HG03139 (cell line): ENCODE results near the gene TMSB10.
"Not testable (repeated sequence)": the region's sequence is repeated elsewhere in the genome, so short reads cannot be mapped to it uniquely, and the experiment has no call there.

ENCODE experiments used
- ATAC-seq: cut with Tn5 transposase; IDR thresholded peaks from one replicate; pipeline ENCODE4 v1.9.1; 2021; ENCODE audit not compliant: unreplicated experiment

The TMSB10 gene

GRCh38 chr2:84905181-84906107 is at the start of gene TMSB10:
Gene TMSB10, plus strand, starts transcription at chr2:84905656.
- ATAC-seq: peak; percentile 54

- no peak for ATAC-seq
These were observed 49.7 kb upstream of the TMSB10 start for GRCh38 chr2:84855731-84856130.

GRCh38 chr2:84856787-84857186 is 48.7 kb upstream of the TMSB10 start:
- ATAC-seq: peak; percentile 66

GRCh38 chr2:84857566-84857965 is 47.9 kb upstream of the TMSB10 start:
- ATAC-seq: no peak

GRCh38 chr2:84858123-84858522 is 47.3 kb upstream of the TMSB10 start:
- ATAC-seq: no peak

- no peak for ATAC-seq
These were observed 46.5 kb upstream of the TMSB10 start for GRCh38 chr2:84858937-84859336.

GRCh38 chr2:84861539-84861938 is 43.9 kb upstream of the TMSB10 start:
- no peak for ATAC-seq

- no peak for ATAC-seq
These were observed 43.5 kb upstream of the TMSB10 start for GRCh38 chr2:84862006-84862405.

GRCh38 chr2:84865181-84865783 is 40.2 kb upstream of the TMSB10 start:
- ATAC-seq: no peak

- ATAC-seq: no peak
These were observed 39.3 kb upstream of the TMSB10 start for GRCh38 chr2:84866122-84866521.

- not testable (repeated sequence) for ATAC-seq
These were observed 37.1 kb upstream of the TMSB10 start for GRCh38 chr2:84868327-84868726.

- no peak for ATAC-seq
These were observed 35.1 kb upstream of the TMSB10 start for GRCh38 chr2:84870306-84870705.

GRCh38 chr2:84872691-84873090 is 32.8 kb upstream of the TMSB10 start:
- not testable (repeated sequence) for ATAC-seq

- ATAC-seq: no peak
These were observed 32.1 kb upstream of the TMSB10 start for GRCh38 chr2:84873350-84873749.

GRCh38 chr2:84874381-84875212 is 30.9 kb upstream of the TMSB10 start:
- ATAC-seq: no peak

GRCh38 chr2:84875213-84875560 is 30.3 kb upstream of the TMSB10 start:
- ATAC-seq: no peak

GRCh38 chr2:84875619-84876018 is 29.8 kb upstream of the TMSB10 start:
- ATAC-seq: not testable (repeated sequence)

GRCh38 chr2:84876369-84876768 is 29.1 kb upstream of the TMSB10 start:
- no peak for ATAC-seq

- no peak for ATAC-seq
These were observed 27.0 kb upstream of the TMSB10 start for GRCh38 chr2:84878459-84878858.

- ATAC-seq: no peak
These were observed 26.4 kb upstream of the TMSB10 start for GRCh38 chr2:84878896-84879583.
